Esophagus squamous epithelium (tissue), 4 donors: ENCODE data around the gene IGFBP3.

ENCODE experiments used
- POLR2A ChIP-seq, 4 donors: fragments of 450-650 bp; IDR thresholded peaks; one replicate each; pipeline ENCODE4 v1.6.1; 2017; ENCODE audit warnings: antibody characterized with exemption in 4 of 4, mild to moderate bottlenecking in 4 of 4, moderate library complexity in 3 of 4
- TF ChIP-seq, protein P1 (sequence below), 6 experiments: fragments of 450-650 bp in 4 of 6; fragments of 200-600 bp in 2 of 6; sonication (generic) in 2 of 6; IDR thresholded peaks; one replicate each; pipeline ENCODE4 v1.5.1; 2016 to 2019; ENCODE audit warnings: antibody characterized with exemption in 6 of 6, mild to moderate bottlenecking in 4 of 6, moderate library complexity in 4 of 6

DNA sequence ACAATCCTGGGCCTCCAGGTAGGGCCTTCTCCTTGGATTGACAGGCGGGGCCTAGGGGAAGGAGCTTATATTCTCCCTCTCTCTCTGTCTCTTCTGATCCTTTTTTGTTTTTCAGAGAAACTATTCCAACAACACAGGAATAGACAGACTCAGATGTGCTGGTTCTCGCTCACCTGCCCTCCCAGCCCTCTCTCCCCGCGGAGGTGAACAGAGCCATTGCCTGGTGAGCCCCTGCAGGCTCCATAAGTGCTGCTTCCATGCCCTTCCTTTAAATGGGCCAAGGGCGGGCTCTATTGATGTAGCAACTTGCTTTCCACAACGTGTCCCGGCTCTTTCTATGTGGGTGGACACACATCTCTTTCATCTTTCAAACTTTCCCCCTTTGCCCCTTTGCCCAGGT, 47.2 kb upstream of the IGFBP3 start:
- TF ChIP-seq, protein P1, sequence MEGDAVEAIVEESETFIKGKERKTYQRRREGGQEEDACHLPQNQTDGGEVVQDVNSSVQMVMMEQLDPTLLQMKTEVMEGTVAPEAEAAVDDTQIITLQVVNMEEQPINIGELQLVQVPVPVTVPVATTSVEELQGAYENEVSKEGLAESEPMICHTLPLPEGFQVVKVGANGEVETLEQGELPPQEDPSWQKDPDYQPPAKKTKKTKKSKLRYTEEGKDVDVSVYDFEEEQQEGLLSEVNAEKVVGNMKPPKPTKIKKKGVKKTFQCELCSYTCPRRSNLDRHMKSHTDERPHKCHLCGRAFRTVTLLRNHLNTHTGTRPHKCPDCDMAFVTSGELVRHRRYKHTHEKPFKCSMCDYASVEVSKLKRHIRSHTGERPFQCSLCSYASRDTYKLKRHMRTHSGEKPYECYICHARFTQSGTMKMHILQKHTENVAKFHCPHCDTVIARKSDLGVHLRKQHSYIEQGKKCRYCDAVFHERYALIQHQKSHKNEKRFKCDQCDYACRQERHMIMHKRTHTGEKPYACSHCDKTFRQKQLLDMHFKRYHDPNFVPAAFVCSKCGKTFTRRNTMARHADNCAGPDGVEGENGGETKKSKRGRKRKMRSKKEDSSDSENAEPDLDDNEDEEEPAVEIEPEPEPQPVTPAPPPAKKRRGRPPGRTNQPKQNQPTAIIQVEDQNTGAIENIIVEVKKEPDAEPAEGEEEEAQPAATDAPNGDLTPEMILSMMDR (IDR thresholded peaks at IDR 0.05): no peak
- no peak for TF ChIP-seq POLR2A (IDR thresholded peaks at IDR 0.05)
